Fibroblast of lung (primary cell): ENCODE results near the gene ADAT1.

Experiments used
- CTCF ChIP-seq, 2 donors: IDR thresholded peaks in 1 of 2; conservative IDR thresholded peaks in 1 of 2; 1 replicate in 1 of 2; 2 replicates in 1 of 2; pipeline ENCODE4 v1.5.1; 2011 to 2012; ENCODE audit warnings: low read length in 2 of 2, control low read depth in 1 of 2, inconsistent platforms in 1 of 2, low read depth in 1 of 2, mild to moderate bottlenecking in 1 of 2
- EZH2 ChIP-seq: IDR thresholded peaks from 2 replicates; pipeline ENCODE4 v1.5.1; 2012; ENCODE audit warnings: low read length, control low read depth, mild to moderate bottlenecking; ENCODE audit errors: missing control alignments

DNA sequence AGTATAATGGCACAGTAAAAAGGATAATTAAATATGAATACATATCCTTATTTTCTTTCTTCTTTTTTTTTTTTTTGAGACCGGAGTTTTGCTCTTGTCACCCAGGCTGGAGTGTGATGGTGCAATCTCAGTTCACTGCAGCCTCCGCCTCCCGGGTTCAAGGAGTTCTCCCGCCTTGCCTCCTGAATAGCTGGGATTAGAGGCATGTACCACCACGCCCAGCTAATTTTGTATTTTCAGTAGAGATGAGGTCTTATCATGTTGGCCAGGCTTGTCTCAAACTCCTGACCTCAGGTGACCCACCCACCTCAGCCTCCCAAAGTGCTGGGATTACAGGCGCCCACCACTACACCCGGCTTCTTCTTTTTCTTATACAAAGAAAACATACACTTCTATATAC is 44.9 kb downstream of the ADAT1 start:
- TF ChIP-seq CTCF (conservative IDR thresholded peaks at IDR 0.05 in 1 of 2, IDR thresholded peaks at IDR 0.05 in 1 of 2; ENCODE audit: low read depth in 1 of 2, low read length in 2 of 2) (no peak), EZH2 (no peak)
